IMR-90 (cell line): ENCODE measurements around the gene DCDC2. TPM values are rescaled to one million over a fixed set of nuclear protein-coding genes. Genes with fewer than 3 reads are reported as not detected.

Experiments
- ATAC-seq: fragments of 200-7000 bp; cut with Tn5 transposase; 2 replicates; pipeline ENCODE4 v1.9.1; 2020; ENCODE audit warnings: low read depth, mild to moderate bottlenecking, moderate library complexity
- BruUV-seq: library from RNA; stranded (reverse); fragments of 400-500 nt; replicated peaks from 2 replicates; lab custom pipeline; 2021; lab: Mats Ljungman, UMichigan
- CTCF ChIA-PET: fragments of 300-600 bp; formaldehyde crosslinking; extraction: SDS; loops from one replicate; lab custom pipeline; 2021; ENCODE audit warnings: antibody characterized with exemption; lab: Yijun Ruan, JAX
- POLR2A ChIA-PET: fragments of 300-600 bp; sonication (Branson Sonifier 250); formaldehyde crosslinking; loops from one replicate; lab custom pipeline; 2022; ENCODE audit warnings: antibody characterized with exemption; ENCODE audit not compliant: unreplicated experiment; lab: Charles Lee
- DNase-seq: peaks from one replicate; pipeline ENCODE4 v3.0.0; 2013
- H2AFZ ChIP-seq: replicated peaks from 2 replicates; pipeline ENCODE3; 2013; ENCODE audit warnings: low read length, mild to moderate bottlenecking; ENCODE audit not compliant: poor library complexity
- H2AK5ac ChIP-seq: 2 replicates; pipeline ENCODE4 v1.6.1; 2013; ENCODE audit warnings: low read depth, low read length, inconsistent platforms
- H2AK9ac ChIP-seq: replicated peaks from 2 replicates; pipeline ENCODE3; 2013; ENCODE audit warnings: mild to moderate bottlenecking, low read depth, low read length, moderate library complexity; ENCODE audit not compliant: poor library complexity
- H2BK120ac ChIP-seq: 2 replicates; pipeline ENCODE4 v1.6.1; 2013; ENCODE audit warnings: low read depth, low read length, inconsistent platforms
- H2BK15ac ChIP-seq: 3 replicates; pipeline ENCODE4 v1.6.1; 2013; ENCODE audit warnings: low read depth, low read length, inconsistent platforms
- H2BK20ac ChIP-seq: 2 replicates; pipeline ENCODE4 v1.6.1; 2013; ENCODE audit warnings: low read depth, mild to moderate bottlenecking, inconsistent platforms, low read length, moderate library complexity
- H2BK5ac ChIP-seq: 2 replicates; pipeline ENCODE4 v1.6.1; 2013; ENCODE audit warnings: mild to moderate bottlenecking, low read depth, low read length, inconsistent platforms; ENCODE audit not compliant: poor library complexity, severe bottlenecking
- H3K14ac ChIP-seq: replicated peaks from 2 replicates; pipeline ENCODE4 v1.6.1; 2013; ENCODE audit warnings: low read depth, low read length, inconsistent platforms
- H3K18ac ChIP-seq: 2 replicates; pipeline ENCODE4 v1.6.1; 2013; ENCODE audit warnings: low read depth, low read length, control low read depth
- H3K23ac ChIP-seq: 2 replicates; pipeline ENCODE4 v1.6.1; 2013; ENCODE audit warnings: low read depth, low read length, inconsistent platforms
- H3K27ac ChIP-seq: 2 replicates; pipeline ENCODE4 v1.5.1; 2013; ENCODE audit warnings: mild to moderate bottlenecking, control low read depth, low read length; ENCODE audit not compliant: insufficient read depth
- H3K27me3 ChIP-seq: 2 replicates; pipeline ENCODE4 v1.6.1; 2013; ENCODE audit warnings: low read length; ENCODE audit not compliant: control insufficient read depth, insufficient read depth
- H3K36me3 ChIP-seq: 2 replicates; pipeline ENCODE4 v1.6.1; 2013; ENCODE audit warnings: low read length, mixed read lengths; ENCODE audit not compliant: control insufficient read depth, insufficient read depth
- H3K4ac ChIP-seq: 2 replicates; pipeline ENCODE4 v1.6.1; 2013; ENCODE audit warnings: low read depth, low read length, inconsistent platforms
- H3K4me1 ChIP-seq: 2 replicates; pipeline ENCODE4 v1.6.1; 2013; ENCODE audit warnings: low read length, mixed read lengths; ENCODE audit not compliant: control insufficient read depth, insufficient read depth
- H3K4me2 ChIP-seq: 2 replicates; pipeline ENCODE4 v1.6.1; 2013; ENCODE audit warnings: low read depth, mild to moderate bottlenecking, control low read depth, low read length, moderate library complexity
- H3K4me3 ChIP-seq: 2 replicates; pipeline ENCODE4 v1.5.1; 2013; ENCODE audit warnings: low read depth, mild to moderate bottlenecking, control low read depth, low read length, moderate library complexity; ENCODE audit not compliant: insufficient read depth
- H3K56ac ChIP-seq: 2 replicates; pipeline ENCODE4 v1.6.1; 2013; ENCODE audit warnings: low read length, inconsistent platforms; ENCODE audit not compliant: insufficient read depth; ENCODE audit errors: extremely low read depth
- H3K79me1 ChIP-seq, 2 experiments: 2 replicates each; pipeline ENCODE4 v1.6.1; 2013; ENCODE audit warnings: low read length in 2 of 2, inconsistent platforms in 1 of 2, low read depth in 1 of 2
- H3K9ac ChIP-seq: 2 replicates; pipeline ENCODE4 v1.6.1; 2013; ENCODE audit warnings: low read depth, low read length, control low read depth
- H3K9me1 ChIP-seq: 2 replicates; pipeline ENCODE4 v1.6.1; 2013; ENCODE audit warnings: low read length, inconsistent platforms; ENCODE audit not compliant: insufficient read depth
- H3K9me3 ChIP-seq: 2 replicates; pipeline ENCODE4 v1.6.1; 2013; ENCODE audit warnings: low read length; ENCODE audit not compliant: control insufficient read depth, insufficient read depth
- H4K20me1 ChIP-seq: 2 replicates; pipeline ENCODE4 v1.6.1; 2013; ENCODE audit warnings: low read length, inconsistent platforms; ENCODE audit not compliant: insufficient read depth
- H4K5ac ChIP-seq: 2 replicates; pipeline ENCODE4 v1.6.1; 2013; ENCODE audit warnings: mild to moderate bottlenecking, low read depth, low read length, control low read depth
- H4K8ac ChIP-seq, 2 experiments: 2 replicates each; pipeline ENCODE4 v1.6.1; 2013; ENCODE audit warnings: low read depth in 2 of 2, low read length in 2 of 2, control low read depth in 1 of 2, inconsistent platforms in 1 of 2
- H4K91ac ChIP-seq: 2 replicates; pipeline ENCODE4 v1.6.1; 2013; ENCODE audit warnings: low read depth, low read length, inconsistent platforms; ENCODE audit not compliant: insufficient read depth
- BHLHE40 ChIP-seq: fragments of 150-350 bp; IDR thresholded peaks from 2 replicates; pipeline ENCODE4 v1.6.1; 2016; ENCODE audit warnings: mild to moderate bottlenecking, low read depth, low read length
- WGBS, 2 experiments: methylation state at CpG; one replicate each; pipeline versions ENCODE4 v1.1.5 to v1.1.7; 2013; ENCODE audit warnings: missing lambda C conversion rate in 2 of 2; ENCODE audit not compliant: insufficient read length in 1 of 2; ENCODE audit errors: extremely low coverage in 2 of 2; 5-methylcytosine and 5-hydroxymethylcytosine counted together
- dilution Hi-C: fragments of 300-500 bp; cut with HindIII; formaldehyde crosslinking; loops from one replicate; pipeline ENCODE4 v1.14.3; 2018; ENCODE audit warnings: low sequenced_read_pairs; ENCODE audit not compliant: unreplicated experiment
- in situ Hi-C: fragments of 300-500 bp; cut with MboI; formaldehyde crosslinking; loops from 3 replicates; pipeline ENCODE4 v1.14.3; 2019; ENCODE audit warnings: low sequenced_read_pairs, inconsistent platforms, mixed read lengths
- intact Hi-C: fragments of 100-400 bp; cut with micrococcal nuclease; formaldehyde crosslinking; loops from 2 replicates; pipeline ENCODE4 v1.10.0; 2022
- polyA plus RNA-seq, 3 experiments: library from polyadenylated mRNA; depleted of rRNA; stranded (reverse); fragments of >200 nt; gene quantifications; 2 replicates each; pipeline ENCODE4 v1.2.3, GENCODE V29; 2012; ENCODE audit warnings: low replicate concordance in 1 of 3
- total RNA-seq: library from RNA; depleted of rRNA; stranded (reverse); fragments of >200 nt; gene quantifications from 2 replicates; pipeline ENCODE4 v1.2.3, GENCODE V29; 2012
- TF ChIP-seq, protein P1 (sequence below): fragments of 150-350 bp; IDR thresholded peaks from 2 replicates; pipeline ENCODE4 v1.6.1; 2016; ENCODE audit warnings: low read depth, mild to moderate bottlenecking, low read length, moderate library complexity, borderline replicate concordance

Gene DCDC2
- total and polyA plus RNA-seq, 2 of the 4 experiments (the other 2 are of a cell fraction) = not detected

GRCh38 chr6:24340998-24341938 lies 16.6 kb downstream of the DCDC2 start:
- Histone ChIP-seq H3K36me3 (no peaks in the 10 kb centered on the region), H3K27me3 (no peaks in the 10 kb centered on the region), H3K14ac (no peak overlapping the region), H3K4ac (no peak overlapping the region), H3K4me2 (no peak overlapping the region), H3K27ac (no peak overlapping the region), H3K4me3 (no peak overlapping the region), H2AK5ac (no peak overlapping the region), H3K79me1 (no peaks in the 10 kb centered on the region), H3K56ac (no peak overlapping the region), H3K9me3 (no peaks in the 10 kb centered on the region), H2BK20ac (no peak overlapping the region), H3K4me1 (no peaks in the 10 kb centered on the region), H2AK9ac (no peak overlapping the region), H4K20me1 (no peaks in the 10 kb centered on the region), H4K8ac (no peak overlapping the region), H2BK120ac (no peak overlapping the region), H4K5ac (no peak overlapping the region), H2BK15ac (no peak overlapping the region), H3K18ac (no peak overlapping the region), H3K9ac (no peak overlapping the region), H3K9me1 (no peaks in the 10 kb centered on the region), H2BK5ac (no peak overlapping the region), H3K23ac (no peak overlapping the region), H2AFZ (no peak overlapping the region), H4K91ac (no peak overlapping the region)
- ATAC-seq = no peak
- POLR2A ChIA-PET = no interaction called here
- no peak for TF ChIP-seq BHLHE40
- TF ChIP-seq, protein P1, sequence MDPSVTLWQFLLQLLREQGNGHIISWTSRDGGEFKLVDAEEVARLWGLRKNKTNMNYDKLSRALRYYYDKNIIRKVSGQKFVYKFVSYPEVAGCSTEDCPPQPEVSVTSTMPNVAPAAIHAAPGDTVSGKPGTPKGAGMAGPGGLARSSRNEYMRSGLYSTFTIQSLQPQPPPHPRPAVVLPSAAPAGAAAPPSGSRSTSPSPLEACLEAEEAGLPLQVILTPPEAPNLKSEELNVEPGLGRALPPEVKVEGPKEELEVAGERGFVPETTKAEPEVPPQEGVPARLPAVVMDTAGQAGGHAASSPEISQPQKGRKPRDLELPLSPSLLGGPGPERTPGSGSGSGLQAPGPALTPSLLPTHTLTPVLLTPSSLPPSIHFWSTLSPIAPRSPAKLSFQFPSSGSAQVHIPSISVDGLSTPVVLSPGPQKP = no peak
- BruUV-seq = no TSS peak
- dilution Hi-C loops (no loop called here), intact Hi-C loops (no loop called here), in situ Hi-C loops (no loop called here)
- no peak for DNase-seq
- CTCF ChIA-PET = no interaction called here
- no CpG with 5 or more reads among the region's 6 CpGs for WGBS, 2 experiments
